GM23338 (cell line): ENCODE data around the gene SPEF1. TPM values are rescaled to one million over a fixed set of nuclear protein-coding genes. Genes with fewer than 3 reads are reported as not detected.

Source experiments
- ATAC-seq: fragments of 200-7000 bp; cut with Tn5 transposase; 3 replicates; pipeline ENCODE4 v1.9.1; 2020
- DNase-seq: peaks from one replicate; pipeline ENCODE4 v3.0.0-alpha.2; 2015; ENCODE audit warnings: low spot score
- H2AFZ ChIP-seq: fragments of 200-600 bp; sonication (generic); 2 replicates; pipeline ENCODE4 v1.8.0; 2016; ENCODE audit warnings: antibody characterized with exemption, mild to moderate bottlenecking, moderate library complexity
- H3F3A ChIP-seq: fragments of 200-600 bp; sonication (generic); replicated peaks from 2 replicates; pipeline ENCODE4 v1.8.0; 2017; ENCODE audit warnings: antibody characterized with exemption, mixed run types, low read depth
- H3K27ac ChIP-seq: fragments of 200-600 bp; sonication (generic); 2 replicates; pipeline ENCODE4 v1.6.1; 2016; ENCODE audit warnings: low read depth
- H3K27me3 ChIP-seq: fragments of 200-600 bp; sonication (generic); 2 replicates; pipeline ENCODE4 v1.8.0; 2016; ENCODE audit warnings: mild to moderate bottlenecking, mixed run types, moderate library complexity; ENCODE audit not compliant: insufficient read depth
- H3K36me3 ChIP-seq: fragments of 200-600 bp; sonication (generic); 2 replicates; pipeline ENCODE4 v1.8.0; 2016; ENCODE audit warnings: mild to moderate bottlenecking; ENCODE audit not compliant: insufficient read depth
- H3K4me1 ChIP-seq: fragments of 200-600 bp; sonication (generic); 2 replicates; pipeline ENCODE4 v1.8.0; 2016; ENCODE audit warnings: mild to moderate bottlenecking, moderate library complexity; ENCODE audit not compliant: insufficient read depth
- H3K4me2 ChIP-seq: fragments of 200-600 bp; sonication (generic); 2 replicates; pipeline ENCODE4 v1.7.1; 2017; ENCODE audit warnings: mixed run types
- H3K4me3 ChIP-seq: fragments of 200-600 bp; sonication (generic); 2 replicates; pipeline ENCODE4 v1.6.1; 2016; ENCODE audit warnings: mixed run types
- H3K79me2 ChIP-seq: fragments of 200-600 bp; sonication (generic); replicated peaks from 2 replicates; pipeline ENCODE4 v1.8.0; 2017; ENCODE audit warnings: mild to moderate bottlenecking; ENCODE audit not compliant: insufficient read depth
- H3K9me2 ChIP-seq: fragments of 200-600 bp; sonication (generic); 2 replicates; pipeline ENCODE4 v1.8.0; 2017; ENCODE audit not compliant: insufficient read depth
- H4K20me1 ChIP-seq: fragments of 200-600 bp; sonication (generic); replicated peaks from 2 replicates; pipeline ENCODE4 v1.8.0; 2017; ENCODE audit warnings: mild to moderate bottlenecking; ENCODE audit not compliant: insufficient read depth
- H3K27ac Mint-ChIP-seq: 2 replicates; pipeline ENCODE4 v1.8.0; 2020; ENCODE audit warnings: inconsistent platforms, mild to moderate bottlenecking, moderate library complexity, mixed read lengths
- H3K27me3 Mint-ChIP-seq: 3 replicates; pipeline ENCODE4 v1.8.0; 2022; ENCODE audit warnings: low read depth, mild to moderate bottlenecking, moderate library complexity, mixed read lengths, inconsistent platforms; ENCODE audit not compliant: insufficient read depth, poor library complexity
- H3K36me3 Mint-ChIP-seq: 3 replicates; pipeline ENCODE4 v1.8.0; 2021; ENCODE audit warnings: low read depth, mild to moderate bottlenecking, inconsistent platforms, moderate library complexity, mixed read lengths
- H3K4me1 Mint-ChIP-seq: 3 replicates; pipeline ENCODE4 v1.8.0; 2020; ENCODE audit warnings: mild to moderate bottlenecking, inconsistent platforms, mixed read lengths
- H3K4me3 Mint-ChIP-seq: 3 replicates; pipeline ENCODE4 v1.8.0; 2021; ENCODE audit warnings: moderate library complexity, mild to moderate bottlenecking, inconsistent platforms, mixed read lengths
- H3K9me3 Mint-ChIP-seq: 3 replicates; pipeline ENCODE4 v1.8.0; 2020; ENCODE audit warnings: moderate library complexity, mild to moderate bottlenecking, inconsistent platforms, mixed read lengths
- CREB1 ChIP-seq: fragments of 250-450 bp; sonication (Bioruptor Pico); IDR thresholded peaks from 2 replicates; pipeline ENCODE4 v1.5.0; 2020; ENCODE audit warnings: low read depth, mild to moderate bottlenecking, moderate library complexity
- EZH2 ChIP-seq: fragments of 200-600 bp; sonication (generic); IDR thresholded peaks from one replicate; pipeline ENCODE4 v1.8.0; 2017; ENCODE audit warnings: antibody characterized with exemption, mild to moderate bottlenecking, low read depth; ENCODE audit not compliant: unreplicated experiment
- EZH2phosphoT487 ChIP-seq: fragments of 200-600 bp; sonication (generic); IDR thresholded peaks from one replicate; pipeline ENCODE4 v1.8.1; 2018; ENCODE audit warnings: antibody characterized with exemption; ENCODE audit not compliant: unreplicated experiment
- JUNB ChIP-seq: IDR thresholded peaks from one replicate; pipeline ENCODE4 v1.6.1; 2016; ENCODE audit warnings: antibody characterized with exemption; ENCODE audit not compliant: unreplicated experiment
- NANOG ChIP-seq: IDR thresholded peaks from 2 replicates; pipeline ENCODE4 v1.6.1; 2016; ENCODE audit warnings: antibody characterized with exemption, borderline replicate concordance
- POLR2AphosphoS5 ChIP-seq: IDR thresholded peaks from 2 replicates; pipeline ENCODE4 v1.6.1; 2016; ENCODE audit warnings: antibody characterized with exemption, low read depth
- STAT1 ChIP-seq: IDR thresholded peaks from one replicate; pipeline ENCODE4 v1.6.1; 2016; ENCODE audit warnings: antibody characterized with exemption; ENCODE audit not compliant: unreplicated experiment
- ZNF114 ChIP-seq: fragments of 250-450 bp; sonication (Bioruptor Pico); IDR thresholded peaks from 2 replicates; pipeline ENCODE4 v1.5.0; 2020; ENCODE audit warnings: mild to moderate bottlenecking, moderate library complexity
- ZNF331 ChIP-seq: fragments of 250-450 bp; sonication (Bioruptor Pico); IDR thresholded peaks from 2 replicates; pipeline ENCODE4 v1.5.0; 2020; ENCODE audit warnings: low read depth, mild to moderate bottlenecking, moderate library complexity
- polyA plus RNA-seq: library from polyadenylated mRNA; unstranded; fragments of >200 nt; fragmentation: Nextera tagmentation; extraction: Ambion mirVana; gene quantifications from 2 replicates; pipeline ENCODE4 v1.2.1, GENCODE V29; 2016
- total RNA-seq: library from RNA; depleted of rRNA; stranded (reverse); fragments of >200 nt; shearing (Covaris generic); gene quantifications from 2 replicates; pipeline ENCODE4 v1.2.3, GENCODE V29; 2014
- TF ChIP-seq, protein P1 (sequence below): IDR thresholded peaks from one replicate; pipeline ENCODE4 v1.6.1; 2018; ENCODE audit warnings: antibody characterized with exemption; ENCODE audit not compliant: unreplicated experiment
- TF ChIP-seq, protein P2 (sequence below): fragments of 250-450 bp; sonication (Bioruptor Pico); IDR thresholded peaks from 2 replicates; pipeline ENCODE4 v1.5.0; 2020; ENCODE audit warnings: mild to moderate bottlenecking, moderate library complexity
- TF ChIP-seq, protein P3 (sequence below), 2 experiments: fragments of 200-600 bp in 1 of 2; sonication (generic) in 1 of 2; conservative IDR thresholded peaks; 2 replicates each; pipeline versions ENCODE4 v1.5.1 to v1.6.1; 2016 to 2017; ENCODE audit warnings: antibody characterized with exemption in 2 of 2, low read depth in 2 of 2, mild to moderate bottlenecking in 2 of 2, moderate library complexity in 1 of 2
- TF ChIP-seq, protein P4 (sequence below): IDR thresholded peaks from 2 replicates; pipeline ENCODE4 v1.6.1; 2016; ENCODE audit warnings: antibody characterized with exemption

The SPEF1 gene
- total and polyA plus RNA-seq, 2 experiments from 2014 or later = 0.68 to 0.69 TPM

DNA sequence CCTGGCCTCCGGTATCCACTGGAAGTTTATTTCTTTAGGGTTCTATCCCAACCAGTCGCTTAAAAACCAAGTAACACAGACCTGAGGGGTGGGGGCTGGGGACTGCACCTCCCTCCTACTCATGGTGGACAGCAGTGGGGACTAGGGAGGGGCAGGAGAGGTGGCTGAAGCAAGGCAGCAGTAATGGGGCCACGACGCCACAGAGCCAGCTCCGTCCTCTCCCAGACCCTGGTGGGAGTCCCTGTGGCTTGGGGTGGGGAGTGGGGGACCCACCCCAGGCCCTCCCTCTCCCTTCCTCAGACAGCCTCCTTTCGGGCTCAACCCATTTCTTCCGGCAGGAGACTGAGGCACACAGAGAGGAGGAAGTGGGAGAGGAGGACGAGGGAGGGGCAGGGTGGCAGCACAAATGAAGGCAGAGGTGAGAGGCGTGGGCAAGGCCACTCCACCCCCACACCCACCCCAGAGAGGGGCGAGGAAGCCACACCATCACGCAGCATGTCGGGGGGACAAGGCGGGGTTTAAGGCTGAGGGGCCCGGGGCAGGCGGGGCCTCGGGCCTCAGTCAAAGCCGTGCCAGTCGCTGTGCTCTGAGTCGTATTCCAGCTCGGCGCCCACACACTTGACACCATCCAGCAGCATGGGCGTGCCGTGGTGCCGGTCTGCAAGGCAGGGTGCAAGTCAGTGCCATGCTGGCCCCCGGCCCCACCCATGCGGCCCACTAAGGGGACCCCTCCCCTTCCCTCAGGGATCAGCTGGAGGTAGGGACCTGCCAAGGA lies 27.6 kb downstream of the SPEF1 start:
- ATAC-seq (no peak), DNase-seq (no peak)
- H3K79me2 ChIP-seq = no peaks in the 10 kb centered on the region
- H3K27ac ChIP-seq = no peak overlapping the region
- Mint-ChIP-seq H3K36me3 (peaks cover 15% of the 10 kb centered on the region), H3K4me1 (peaks cover 15% of the 10 kb centered on the region), H3K27ac (no peak overlapping the region), H3K27me3 (peaks cover 31% of the 10 kb centered on the region), H3K4me3 (no peak overlapping the region), H3K9me3 (peaks cover 4% of the 10 kb centered on the region; the same call in 1 of the 3 replicates)
- no peaks in the 10 kb centered on the region for H3K9me2 ChIP-seq
- no peak overlapping the region for H3K4me2 ChIP-seq
- peaks cover 12% of the 10 kb centered on the region; the same call in 1 of the 2 replicates for H3K4me1 ChIP-seq
- H3K36me3 ChIP-seq = peaks cover 7% of the 10 kb centered on the region; the same call in 1 of the 2 replicates
- H3K27me3 ChIP-seq = peaks cover 22% of the 10 kb centered on the region
- no peak overlapping the region for H3K4me3 ChIP-seq
- TF ChIP-seq ZNF114 (CRISPR knock-in tag) (no peak), NANOG (no peak), EZH2phosphoT487 (no peak), EZH2 (no peak), JUNB (no peak), STAT1 (no peak), POLR2AphosphoS5 (no peak), CREB1 (CRISPR knock-in tag) (no peak), ZNF331 (CRISPR knock-in tag) (no peak)
- TF ChIP-seq, protein P1, sequence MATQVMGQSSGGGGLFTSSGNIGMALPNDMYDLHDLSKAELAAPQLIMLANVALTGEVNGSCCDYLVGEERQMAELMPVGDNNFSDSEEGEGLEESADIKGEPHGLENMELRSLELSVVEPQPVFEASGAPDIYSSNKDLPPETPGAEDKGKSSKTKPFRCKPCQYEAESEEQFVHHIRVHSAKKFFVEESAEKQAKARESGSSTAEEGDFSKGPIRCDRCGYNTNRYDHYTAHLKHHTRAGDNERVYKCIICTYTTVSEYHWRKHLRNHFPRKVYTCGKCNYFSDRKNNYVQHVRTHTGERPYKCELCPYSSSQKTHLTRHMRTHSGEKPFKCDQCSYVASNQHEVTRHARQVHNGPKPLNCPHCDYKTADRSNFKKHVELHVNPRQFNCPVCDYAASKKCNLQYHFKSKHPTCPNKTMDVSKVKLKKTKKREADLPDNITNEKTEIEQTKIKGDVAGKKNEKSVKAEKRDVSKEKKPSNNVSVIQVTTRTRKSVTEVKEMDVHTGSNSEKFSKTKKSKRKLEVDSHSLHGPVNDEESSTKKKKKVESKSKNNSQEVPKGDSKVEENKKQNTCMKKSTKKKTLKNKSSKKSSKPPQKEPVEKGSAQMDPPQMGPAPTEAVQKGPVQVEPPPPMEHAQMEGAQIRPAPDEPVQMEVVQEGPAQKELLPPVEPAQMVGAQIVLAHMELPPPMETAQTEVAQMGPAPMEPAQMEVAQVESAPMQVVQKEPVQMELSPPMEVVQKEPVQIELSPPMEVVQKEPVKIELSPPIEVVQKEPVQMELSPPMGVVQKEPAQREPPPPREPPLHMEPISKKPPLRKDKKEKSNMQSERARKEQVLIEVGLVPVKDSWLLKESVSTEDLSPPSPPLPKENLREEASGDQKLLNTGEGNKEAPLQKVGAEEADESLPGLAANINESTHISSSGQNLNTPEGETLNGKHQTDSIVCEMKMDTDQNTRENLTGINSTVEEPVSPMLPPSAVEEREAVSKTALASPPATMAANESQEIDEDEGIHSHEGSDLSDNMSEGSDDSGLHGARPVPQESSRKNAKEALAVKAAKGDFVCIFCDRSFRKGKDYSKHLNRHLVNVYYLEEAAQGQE = no peak
- TF ChIP-seq, protein P2, sequence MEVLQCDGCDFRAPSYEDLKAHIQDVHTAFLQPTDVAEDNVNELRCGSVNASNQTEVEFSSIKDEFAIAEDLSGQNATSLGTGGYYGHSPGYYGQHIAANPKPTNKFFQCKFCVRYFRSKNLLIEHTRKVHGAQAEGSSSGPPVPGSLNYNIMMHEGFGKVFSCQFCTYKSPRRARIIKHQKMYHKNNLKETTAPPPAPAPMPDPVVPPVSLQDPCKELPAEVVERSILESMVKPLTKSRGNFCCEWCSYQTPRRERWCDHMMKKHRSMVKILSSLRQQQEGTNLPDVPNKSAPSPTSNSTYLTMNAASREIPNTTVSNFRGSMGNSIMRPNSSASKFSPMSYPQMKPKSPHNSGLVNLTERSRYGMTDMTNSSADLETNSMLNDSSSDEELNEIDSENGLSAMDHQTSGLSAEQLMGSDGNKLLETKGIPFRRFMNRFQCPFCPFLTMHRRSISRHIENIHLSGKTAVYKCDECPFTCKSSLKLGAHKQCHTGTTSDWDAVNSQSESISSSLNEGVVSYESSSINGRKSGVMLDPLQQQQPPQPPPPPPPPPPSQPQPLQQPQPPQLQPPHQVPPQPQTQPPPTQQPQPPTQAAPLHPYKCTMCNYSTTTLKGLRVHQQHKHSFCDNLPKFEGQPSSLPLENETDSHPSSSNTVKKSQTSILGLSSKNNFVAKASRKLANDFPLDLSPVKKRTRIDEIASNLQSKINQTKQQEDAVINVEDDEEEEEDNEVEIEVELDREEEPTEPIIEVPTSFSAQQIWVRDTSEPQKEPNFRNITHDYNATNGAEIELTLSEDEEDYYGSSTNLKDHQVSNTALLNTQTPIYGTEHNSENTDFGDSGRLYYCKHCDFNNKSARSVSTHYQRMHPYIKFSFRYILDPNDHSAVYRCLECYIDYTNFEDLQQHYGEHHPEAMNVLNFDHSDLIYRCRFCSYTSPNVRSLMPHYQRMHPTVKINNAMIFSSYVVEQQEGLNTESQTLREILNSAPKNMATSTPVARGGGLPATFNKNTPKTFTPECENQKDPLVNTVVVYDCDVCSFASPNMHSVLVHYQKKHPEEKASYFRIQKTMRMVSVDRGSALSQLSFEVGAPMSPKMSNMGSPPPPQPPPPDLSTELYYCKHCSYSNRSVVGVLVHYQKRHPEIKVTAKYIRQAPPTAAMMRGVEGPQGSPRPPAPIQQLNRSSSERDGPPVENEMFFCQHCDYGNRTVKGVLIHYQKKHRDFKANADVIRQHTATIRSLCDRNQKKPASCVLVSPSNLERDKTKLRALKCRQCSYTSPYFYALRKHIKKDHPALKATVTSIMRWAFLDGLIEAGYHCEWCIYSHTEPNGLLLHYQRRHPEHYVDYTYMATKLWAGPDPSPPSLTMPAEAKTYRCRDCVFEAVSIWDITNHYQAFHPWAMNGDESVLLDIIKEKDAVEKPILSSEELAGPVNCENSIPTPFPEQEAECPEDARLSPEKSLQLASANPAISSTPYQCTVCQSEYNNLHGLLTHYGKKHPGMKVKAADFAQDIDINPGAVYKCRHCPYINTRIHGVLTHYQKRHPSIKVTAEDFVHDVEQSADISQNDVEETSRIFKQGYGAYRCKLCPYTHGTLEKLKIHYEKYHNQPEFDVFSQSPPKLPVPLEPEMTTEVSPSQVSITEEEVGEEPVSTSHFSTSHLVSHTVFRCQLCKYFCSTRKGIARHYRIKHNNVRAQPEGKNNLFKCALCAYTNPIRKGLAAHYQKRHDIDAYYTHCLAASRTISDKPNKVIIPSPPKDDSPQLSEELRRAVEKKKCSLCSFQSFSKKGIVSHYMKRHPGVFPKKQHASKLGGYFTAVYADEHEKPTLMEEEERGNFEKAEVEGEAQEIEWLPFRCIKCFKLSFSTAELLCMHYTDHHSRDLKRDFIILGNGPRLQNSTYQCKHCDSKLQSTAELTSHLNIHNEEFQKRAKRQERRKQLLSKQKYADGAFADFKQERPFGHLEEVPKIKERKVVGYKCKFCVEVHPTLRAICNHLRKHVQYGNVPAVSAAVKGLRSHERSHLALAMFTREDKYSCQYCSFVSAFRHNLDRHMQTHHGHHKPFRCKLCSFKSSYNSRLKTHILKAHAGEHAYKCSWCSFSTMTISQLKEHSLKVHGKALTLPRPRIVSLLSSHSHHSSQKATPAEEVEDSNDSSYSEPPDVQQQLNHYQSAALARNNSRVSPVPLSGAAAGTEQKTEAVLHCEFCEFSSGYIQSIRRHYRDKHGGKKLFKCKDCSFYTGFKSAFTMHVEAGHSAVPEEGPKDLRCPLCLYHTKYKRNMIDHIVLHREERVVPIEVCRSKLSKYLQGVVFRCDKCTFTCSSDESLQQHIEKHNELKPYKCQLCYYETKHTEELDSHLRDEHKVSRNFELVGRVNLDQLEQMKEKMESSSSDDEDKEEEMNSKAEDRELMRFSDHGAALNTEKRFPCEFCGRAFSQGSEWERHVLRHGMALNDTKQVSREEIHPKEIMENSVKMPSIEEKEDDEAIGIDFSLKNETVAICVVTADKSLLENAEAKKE (CRISPR knock-in tag) = no peak
- TF ChIP-seq, protein P3, sequence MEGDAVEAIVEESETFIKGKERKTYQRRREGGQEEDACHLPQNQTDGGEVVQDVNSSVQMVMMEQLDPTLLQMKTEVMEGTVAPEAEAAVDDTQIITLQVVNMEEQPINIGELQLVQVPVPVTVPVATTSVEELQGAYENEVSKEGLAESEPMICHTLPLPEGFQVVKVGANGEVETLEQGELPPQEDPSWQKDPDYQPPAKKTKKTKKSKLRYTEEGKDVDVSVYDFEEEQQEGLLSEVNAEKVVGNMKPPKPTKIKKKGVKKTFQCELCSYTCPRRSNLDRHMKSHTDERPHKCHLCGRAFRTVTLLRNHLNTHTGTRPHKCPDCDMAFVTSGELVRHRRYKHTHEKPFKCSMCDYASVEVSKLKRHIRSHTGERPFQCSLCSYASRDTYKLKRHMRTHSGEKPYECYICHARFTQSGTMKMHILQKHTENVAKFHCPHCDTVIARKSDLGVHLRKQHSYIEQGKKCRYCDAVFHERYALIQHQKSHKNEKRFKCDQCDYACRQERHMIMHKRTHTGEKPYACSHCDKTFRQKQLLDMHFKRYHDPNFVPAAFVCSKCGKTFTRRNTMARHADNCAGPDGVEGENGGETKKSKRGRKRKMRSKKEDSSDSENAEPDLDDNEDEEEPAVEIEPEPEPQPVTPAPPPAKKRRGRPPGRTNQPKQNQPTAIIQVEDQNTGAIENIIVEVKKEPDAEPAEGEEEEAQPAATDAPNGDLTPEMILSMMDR (conservative IDR thresholded peaks at IDR 0.05; ENCODE audit: low read depth in 2 of 2) = no peak
- TF ChIP-seq, protein P4, sequence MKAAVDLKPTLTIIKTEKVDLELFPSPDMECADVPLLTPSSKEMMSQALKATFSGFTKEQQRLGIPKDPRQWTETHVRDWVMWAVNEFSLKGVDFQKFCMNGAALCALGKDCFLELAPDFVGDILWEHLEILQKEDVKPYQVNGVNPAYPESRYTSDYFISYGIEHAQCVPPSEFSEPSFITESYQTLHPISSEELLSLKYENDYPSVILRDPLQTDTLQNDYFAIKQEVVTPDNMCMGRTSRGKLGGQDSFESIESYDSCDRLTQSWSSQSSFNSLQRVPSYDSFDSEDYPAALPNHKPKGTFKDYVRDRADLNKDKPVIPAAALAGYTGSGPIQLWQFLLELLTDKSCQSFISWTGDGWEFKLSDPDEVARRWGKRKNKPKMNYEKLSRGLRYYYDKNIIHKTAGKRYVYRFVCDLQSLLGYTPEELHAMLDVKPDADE = no peak
- H3F3A ChIP-seq = peaks cover 14% of the 10 kb centered on the region
- no peak overlapping the region for H2AFZ ChIP-seq
- H4K20me1 ChIP-seq = peaks cover 16% of the 10 kb centered on the region
